Measurements from ENCODE around the gene LPAR2. TPM values are rescaled to one million over a fixed set of nuclear protein-coding genes. Genes with fewer than 3 reads are reported as not detected.

LPAR2 gene
- total RNA-seq, 1 donor, result 0.72 TPM

- peaks cover 70% of the 10 kb centered on the region for H3K36me3 ChIP-seq (ENCODE audit: insufficient read depth, low read length)
- no peak overlapping the region for H3K27ac ChIP-seq (ENCODE audit: low read depth, low read length)
- no peak overlapping the region for H3K4me2 ChIP-seq (ENCODE audit: insufficient read depth, low read length)
- no peak overlapping the region for H3K4me3 ChIP-seq (ENCODE audit: insufficient read depth, low read length)
- no peaks in the 10 kb centered on the region for H3K4me1 ChIP-seq (ENCODE audit: insufficient read depth, low read length)
- H3K27me3 ChIP-seq (ENCODE audit: insufficient read depth, low read length), result no peaks in the 10 kb centered on the region
- no peak for TF ChIP-seq CTCF (IDR thresholded peaks at IDR 0.05; ENCODE audit: extremely low read depth, low read depth, low read length)
- H3K9me3 ChIP-seq (ENCODE audit: low read depth, low read length), result no peaks in the 10 kb centered on the region
- H2AFZ ChIP-seq (ENCODE audit: low read length), result no peak overlapping the region
- peaks cover 14% of the 10 kb centered on the region for H3K79me2 ChIP-seq (ENCODE audit: insufficient read depth, low read length)
- H4K20me1 ChIP-seq (ENCODE audit: insufficient read depth, low read length), result peaks cover 4% of the 10 kb centered on the region
- DNase-seq (ENCODE audit: insufficient read length, low spot score, missing footprints), result peak; percentile 42
These were observed 27.8 kb upstream of the LPAR2 start for GRCh38 chr19:19655641-19656343.

- no peak for TF ChIP-seq CTCF (IDR thresholded peaks at IDR 0.05; ENCODE audit: extremely low read depth, low read depth, low read length)
- Histone ChIP-seq H3K27me3 (ENCODE audit: insufficient read depth, low read length) (no peaks in the 10 kb centered on the region), H3K36me3 (ENCODE audit: insufficient read depth, low read length) (peaks cover 75% of the 10 kb centered on the region), H2AFZ (ENCODE audit: low read length) (no peak overlapping the region), H3K9me3 (ENCODE audit: low read depth, low read length) (no peaks in the 10 kb centered on the region), H3K4me3 (ENCODE audit: insufficient read depth, low read length) (no peak overlapping the region), H3K79me2 (ENCODE audit: insufficient read depth, low read length) (peaks cover 12% of the 10 kb centered on the region), H3K27ac (ENCODE audit: low read depth, low read length) (no peak overlapping the region), H4K20me1 (ENCODE audit: insufficient read depth, low read length) (peaks cover 4% of the 10 kb centered on the region), H3K4me2 (ENCODE audit: insufficient read depth, low read length) (no peak overlapping the region), H3K4me1 (ENCODE audit: insufficient read depth, low read length) (no peaks in the 10 kb centered on the region)
- DNase-seq (ENCODE audit: insufficient read length, low spot score, missing footprints), result peak; percentile 68
These were observed 27.1 kb upstream of the LPAR2 start for GRCh38 chr19:19655051-19655594.

- H4K20me1 ChIP-seq (ENCODE audit: insufficient read depth, low read length), result peaks cover 4% of the 10 kb centered on the region
- no peak overlapping the region for H2AFZ ChIP-seq (ENCODE audit: low read length)
- H3K79me2 ChIP-seq (ENCODE audit: insufficient read depth, low read length), result peaks cover 5% of the 10 kb centered on the region
- peak; percentile 50 for DNase-seq (ENCODE audit: insufficient read length, low spot score, missing footprints)
- no peaks in the 10 kb centered on the region for H3K27me3 ChIP-seq (ENCODE audit: insufficient read depth, low read length)
- H3K36me3 ChIP-seq (ENCODE audit: insufficient read depth, low read length), result peaks cover 77% of the 10 kb centered on the region
- H3K4me1 ChIP-seq (ENCODE audit: insufficient read depth, low read length), result no peaks in the 10 kb centered on the region
- no peak for TF ChIP-seq CTCF (IDR thresholded peaks at IDR 0.05; ENCODE audit: extremely low read depth, low read depth, low read length)
- H3K4me2 ChIP-seq (ENCODE audit: insufficient read depth, low read length), result no peak overlapping the region
- H3K9me3 ChIP-seq (ENCODE audit: low read depth, low read length), result no peaks in the 10 kb centered on the region
- H3K4me3 ChIP-seq (ENCODE audit: insufficient read depth, low read length), result no peak overlapping the region
- no peak overlapping the region for H3K27ac ChIP-seq (ENCODE audit: low read depth, low read length)
These were observed 26.4 kb upstream of the LPAR2 start for GRCh38 chr19:19654441-19654840.

GRCh38 chr19:19653597-19654147 lies 25.7 kb upstream of the LPAR2 start:
- H3K9me3 ChIP-seq (ENCODE audit: low read depth, low read length), result no peaks in the 10 kb centered on the region
- H3K4me3 ChIP-seq (ENCODE audit: insufficient read depth, low read length), result no peak overlapping the region
- no peak overlapping the region for H2AFZ ChIP-seq (ENCODE audit: low read length)
- no peak overlapping the region for H3K4me2 ChIP-seq (ENCODE audit: insufficient read depth, low read length)
- peaks cover 78% of the 10 kb centered on the region for H3K36me3 ChIP-seq (ENCODE audit: insufficient read depth, low read length)
- peaks cover 4% of the 10 kb centered on the region for H4K20me1 ChIP-seq (ENCODE audit: insufficient read depth, low read length)
- peak; percentile 71 for DNase-seq (ENCODE audit: insufficient read length, low spot score, missing footprints)
- no peaks in the 10 kb centered on the region for H3K4me1 ChIP-seq (ENCODE audit: insufficient read depth, low read length)
- no peak overlapping the region for H3K27ac ChIP-seq (ENCODE audit: low read depth, low read length)
- H3K27me3 ChIP-seq (ENCODE audit: insufficient read depth, low read length), result no peaks in the 10 kb centered on the region
- no peak for TF ChIP-seq CTCF (IDR thresholded peaks at IDR 0.05; ENCODE audit: extremely low read depth, low read depth, low read length)
- peaks cover 4% of the 10 kb centered on the region for H3K79me2 ChIP-seq (ENCODE audit: insufficient read depth, low read length)
